ENCODE results near the gene LINC00305.

DNA sequence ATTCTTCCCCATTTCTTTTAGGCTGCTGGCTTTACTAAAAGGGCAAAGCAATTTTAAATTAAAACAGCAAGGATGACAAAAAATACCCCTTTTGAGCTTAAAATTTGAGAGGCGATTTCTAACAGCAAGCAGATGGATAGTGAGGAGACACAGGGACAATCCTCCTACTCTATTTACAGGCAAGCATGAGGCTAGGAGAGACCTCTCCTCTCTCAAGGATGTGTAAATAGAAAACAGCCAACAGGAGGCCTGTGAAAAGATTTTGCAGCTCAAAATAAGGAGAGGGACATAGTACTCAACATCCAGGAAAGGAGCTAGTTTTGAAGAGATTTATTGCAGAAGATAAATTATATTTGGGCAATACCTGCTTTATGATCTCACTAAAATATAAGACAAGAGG is 53.8 kb downstream of the LINC00305 start:
- TF ChIP-seq, protein P1, sequence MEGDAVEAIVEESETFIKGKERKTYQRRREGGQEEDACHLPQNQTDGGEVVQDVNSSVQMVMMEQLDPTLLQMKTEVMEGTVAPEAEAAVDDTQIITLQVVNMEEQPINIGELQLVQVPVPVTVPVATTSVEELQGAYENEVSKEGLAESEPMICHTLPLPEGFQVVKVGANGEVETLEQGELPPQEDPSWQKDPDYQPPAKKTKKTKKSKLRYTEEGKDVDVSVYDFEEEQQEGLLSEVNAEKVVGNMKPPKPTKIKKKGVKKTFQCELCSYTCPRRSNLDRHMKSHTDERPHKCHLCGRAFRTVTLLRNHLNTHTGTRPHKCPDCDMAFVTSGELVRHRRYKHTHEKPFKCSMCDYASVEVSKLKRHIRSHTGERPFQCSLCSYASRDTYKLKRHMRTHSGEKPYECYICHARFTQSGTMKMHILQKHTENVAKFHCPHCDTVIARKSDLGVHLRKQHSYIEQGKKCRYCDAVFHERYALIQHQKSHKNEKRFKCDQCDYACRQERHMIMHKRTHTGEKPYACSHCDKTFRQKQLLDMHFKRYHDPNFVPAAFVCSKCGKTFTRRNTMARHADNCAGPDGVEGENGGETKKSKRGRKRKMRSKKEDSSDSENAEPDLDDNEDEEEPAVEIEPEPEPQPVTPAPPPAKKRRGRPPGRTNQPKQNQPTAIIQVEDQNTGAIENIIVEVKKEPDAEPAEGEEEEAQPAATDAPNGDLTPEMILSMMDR (IDR thresholded peaks at IDR 0.05) = no peak
- no peak for TF ChIP-seq ZFX (IDR thresholded peaks at IDR 0.05; ENCODE audit: borderline replicate concordance)
